GM21381 (cell line): ENCODE measurements around the gene GATA2.

Experiments
- ATAC-seq: cut with Tn5 transposase; IDR thresholded peaks from one replicate; pipeline ENCODE4 v1.9.1; 2021; ENCODE audit warnings: mild to moderate bottlenecking, moderate library complexity; ENCODE audit not compliant: unreplicated experiment

The GATA2 gene

DNA sequence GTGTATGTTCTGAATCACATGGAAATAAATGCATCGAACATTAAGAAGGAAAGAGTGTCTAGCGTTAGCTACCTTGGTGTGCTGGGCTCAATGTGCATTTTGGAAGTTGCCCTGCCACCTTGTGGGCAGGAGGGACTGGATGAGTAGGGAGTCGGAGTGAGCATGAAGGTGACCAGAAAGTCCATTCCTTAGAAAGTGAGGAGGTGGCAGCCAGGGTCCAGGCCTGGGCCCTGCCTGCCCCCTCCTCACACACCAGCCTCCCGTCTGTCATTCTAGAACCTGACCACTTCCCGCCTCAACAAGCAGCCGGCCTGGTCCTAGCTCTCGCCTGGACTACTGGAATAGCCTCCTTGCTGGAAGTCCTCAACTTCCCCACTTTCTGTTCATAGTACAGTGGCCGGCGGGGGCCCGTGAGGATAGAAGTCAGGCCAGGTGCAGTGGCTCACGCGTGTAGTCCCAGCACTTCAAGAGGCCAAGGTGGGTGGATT lies 10.2 kb upstream of the GATA2 start:
- ATAC-seq: no peak

GRCh38 chr3:128502712-128503111 lies 9.7 kb upstream of the GATA2 start:
- ATAC-seq: no peak

DNA sequence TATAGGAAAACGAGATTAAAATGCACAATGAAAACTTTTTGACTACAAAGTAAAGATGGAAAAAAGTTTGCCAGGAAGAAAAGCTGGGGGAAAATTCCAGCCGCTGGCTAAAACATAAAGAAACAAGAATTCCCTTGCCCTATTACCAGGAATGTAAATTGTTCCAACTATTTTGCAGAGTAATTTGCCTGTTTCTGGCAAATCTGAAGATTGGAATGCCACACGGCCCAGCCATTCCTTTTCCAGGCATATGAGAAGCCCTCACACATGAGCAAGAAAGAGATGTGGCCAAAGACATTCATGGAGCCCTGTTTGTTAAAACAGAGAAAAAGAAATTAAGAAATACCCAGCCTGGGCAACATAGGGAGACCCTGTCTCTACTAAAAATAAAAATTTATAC lies 8.4 kb upstream of the GATA2 start:
- ATAC-seq: no peak

DNA sequence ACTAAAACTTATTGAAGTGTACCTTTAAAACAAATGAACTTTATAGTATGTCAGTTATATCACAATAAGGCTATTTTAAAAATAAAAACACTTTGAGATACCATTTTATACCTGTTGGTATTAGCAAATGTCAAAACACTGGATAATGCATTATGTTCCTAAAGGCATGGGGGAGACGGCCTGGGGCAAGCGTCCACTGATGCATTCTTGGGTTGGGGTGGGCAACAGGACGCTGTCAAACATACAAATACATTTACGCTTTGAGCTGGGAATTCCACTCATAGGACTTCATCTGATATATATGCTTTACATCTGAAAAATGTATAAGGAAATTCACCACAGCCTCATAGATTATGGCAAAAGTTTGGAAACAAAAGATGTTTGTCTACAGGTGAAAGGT lies 7.6 kb upstream of the GATA2 start:
- ATAC-seq: no peak

GRCh38 chr3:128499724-128500275 lies 6.8 kb upstream of the GATA2 start:
- no peak for ATAC-seq

DNA sequence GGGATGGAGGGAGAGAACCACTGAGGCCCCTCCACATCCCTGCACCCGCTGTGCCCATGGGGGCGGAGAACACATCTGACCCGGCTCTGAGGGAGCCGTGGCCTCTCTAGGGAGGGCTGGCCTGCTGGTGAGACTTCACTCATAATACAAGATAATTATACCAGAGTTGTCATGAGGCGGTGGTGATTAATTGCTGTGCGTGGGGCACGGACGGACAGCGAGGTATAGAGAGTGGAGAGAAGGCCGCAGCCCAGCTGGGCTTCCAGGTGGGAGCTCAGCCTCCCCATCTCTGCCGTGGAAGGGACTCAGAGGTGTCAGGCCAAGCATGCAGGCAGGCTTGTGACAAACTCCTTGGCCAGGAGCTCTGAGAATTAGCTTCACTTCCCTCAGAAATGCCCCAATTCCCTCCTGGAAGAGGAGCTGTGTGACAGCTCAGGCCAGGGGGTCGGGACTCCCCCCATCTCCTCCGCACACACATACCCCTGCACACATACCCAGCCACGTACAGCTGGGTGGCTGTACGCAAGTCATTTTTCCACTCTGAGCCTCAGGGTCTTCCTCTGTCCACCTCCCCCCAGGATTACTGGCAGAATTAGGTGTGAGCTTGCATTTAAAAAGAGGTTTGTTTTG lies 6.0 kb upstream of the GATA2 start:
- no peak for ATAC-seq

DNA sequence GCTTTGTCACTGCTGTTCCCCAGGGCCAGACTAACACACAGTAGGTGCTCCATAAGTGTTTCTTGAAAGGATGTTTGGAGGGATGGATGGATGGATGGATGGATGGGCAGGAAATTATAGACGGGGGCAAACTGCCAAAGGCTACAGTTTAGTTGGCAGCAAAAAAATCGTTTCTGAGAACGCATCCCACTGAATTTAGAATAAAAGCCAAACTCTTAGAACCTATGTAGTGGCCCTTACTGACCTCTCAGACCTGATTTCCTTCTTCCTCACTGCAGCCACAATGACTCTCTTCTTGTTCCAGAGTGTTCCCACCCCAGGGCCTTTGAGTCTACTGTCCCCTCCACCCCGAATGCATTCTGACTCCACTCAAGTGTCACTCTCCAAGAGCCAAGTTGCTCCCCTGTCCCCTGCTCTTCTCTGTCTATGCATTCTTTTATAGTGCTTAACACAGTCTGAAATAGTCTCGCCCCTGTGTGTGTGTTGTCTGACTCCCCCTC lies 5.2 kb upstream of the GATA2 start:
- ATAC-seq: no peak

- no peak for ATAC-seq
Observed at GRCh38 chr3:128497305-128498126, 4.5 kb upstream of the GATA2 start.

- ATAC-seq: no peak
Observed at GRCh38 chr3:128496602-128497304, 3.8 kb upstream of the GATA2 start.

GRCh38 chr3:128496019-128496601 lies 3.1 kb upstream of the GATA2 start:
- no peak for ATAC-seq

DNA sequence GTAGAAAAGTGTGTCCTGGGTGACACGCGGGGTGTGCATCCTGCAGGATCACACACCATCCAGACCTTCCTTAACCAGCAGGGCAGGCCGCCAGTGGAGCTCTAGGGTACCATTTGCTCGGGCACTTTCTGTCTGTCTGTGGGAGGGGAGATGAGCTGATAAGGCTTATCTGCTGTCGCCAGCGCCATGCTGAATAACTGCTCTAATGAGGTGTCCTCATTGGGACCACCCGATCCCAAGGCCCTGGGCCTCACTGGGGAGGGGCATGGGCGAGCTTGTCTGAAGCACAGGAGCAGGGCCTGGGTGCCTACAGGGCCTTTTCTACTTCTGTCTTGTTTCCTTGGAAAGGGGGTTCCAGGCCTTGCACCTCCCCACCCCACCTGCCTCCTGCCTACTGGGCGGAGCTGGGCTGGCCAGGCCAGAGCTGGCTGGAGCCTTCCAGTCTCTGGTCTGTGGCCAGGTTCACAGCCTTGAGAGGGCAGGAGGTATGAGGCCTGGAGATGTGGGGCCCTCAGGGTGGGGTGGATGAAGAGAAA lies 2.5 kb upstream of the GATA2 start:
- ATAC-seq: no peak

DNA sequence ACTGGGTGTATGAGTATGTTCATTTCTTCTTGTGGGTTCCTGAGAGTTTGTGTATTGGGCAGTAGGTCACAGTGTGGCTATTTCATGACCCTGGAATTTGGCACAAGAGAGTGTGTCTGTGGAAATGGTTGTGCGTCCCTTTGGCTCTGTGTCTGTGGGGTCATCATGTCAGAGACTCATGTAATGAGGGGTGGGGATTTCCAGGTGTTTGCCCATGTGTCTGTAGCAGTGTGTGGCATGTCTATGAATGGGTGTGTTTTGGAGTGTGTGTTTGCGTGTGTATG lies 1.3 kb upstream of the GATA2 start:
- ATAC-seq: no peak

- ATAC-seq: no peak
Observed at GRCh38 chr3:128493570-128494366, 767 bp upstream of the GATA2 start.

GRCh38 chr3:128491941-128492670 lies 895 bp downstream of the GATA2 start:
- no peak for ATAC-seq

GRCh38 chr3:128491691-128491940 lies 1.4 kb downstream of the GATA2 start:
- ATAC-seq: no peak

GRCh38 chr3:128490915-128491690 lies 1.9 kb downstream of the GATA2 start:
- ATAC-seq: no peak

GRCh38 chr3:128490650-128490914 lies 2.4 kb downstream of the GATA2 start:
- no peak for ATAC-seq

GRCh38 chr3:128489927-128490649 lies 2.9 kb downstream of the GATA2 start:
- ATAC-seq: no peak

GRCh38 chr3:128489674-128489926 lies 3.4 kb downstream of the GATA2 start:
- no peak for ATAC-seq
